ENCODE results near the gene C17orf58. TPM values are rescaled to one million over a fixed set of nuclear protein-coding genes. Genes with fewer than 3 reads are reported as not detected.

The C17orf58 gene
- total and polyA plus RNA-seq, 2 of the 8 experiments (the other 6 are each of a cell fraction or from before 2014, with no cell fraction given): 22.6 to 24.1 TPM

GRCh38 chr17:67994817-67995569, 1.3 kb downstream of the C17orf58 start:
- DNase-seq (ENCODE audit: low read depth in 1 of 2, low spot score in 2 of 2) (no peak), FAIRE-seq (no peak)
- H2AK5ac ChIP-seq (ENCODE audit: low read depth, low read length): no peak overlapping the region
- no peak overlapping the region for H4K91ac ChIP-seq (replicated peaks; ENCODE audit: insufficient read length, low read length)
- H2BK5ac ChIP-seq (ENCODE audit: low read depth, low read length): no peak overlapping the region
- H2BK20ac ChIP-seq (ENCODE audit: low read length): no peak overlapping the region
- no peaks in the 10 kb centered on the region for H3K9me3 ChIP-seq (ENCODE audit: insufficient read depth in 2 of 2, low read depth in 1 of 2, low read length in 1 of 2)
- H3K23ac ChIP-seq (ENCODE audit: insufficient read length): no peak overlapping the region
- no peak overlapping the region for H2BK15ac ChIP-seq (ENCODE audit: low read length)
- peaks cover 0 to 13% (median 7%) of the 10 kb centered on the region in 4 experiments; a peak in 4 of 7 replicates for H3K4me1 ChIP-seq (replicated peaks in 1 of 4; ENCODE audit: control insufficient read depth in 3 of 4, insufficient read depth in 4 of 4, low read length in 3 of 4)
- no peaks in the 10 kb centered on the region for H3K36me3 ChIP-seq (ENCODE audit: control insufficient read depth in 2 of 4, insufficient read depth in 4 of 4, low read length in 3 of 4)
- no peak overlapping the region for H3K14ac ChIP-seq (ENCODE audit: insufficient read length)
- H3K4me2 ChIP-seq (ENCODE audit: insufficient read depth in 1 of 2, low read depth in 2 of 2, low read length in 2 of 2): peak overlapping the region; percentile 76 to 79
- no peaks in the 10 kb centered on the region for H3K79me2 ChIP-seq (ENCODE audit: control insufficient read depth in 1 of 2, insufficient read depth in 2 of 2, low read length in 2 of 2)
- TF ChIP-seq FOSL1 (IDR thresholded peaks at IDR 0.05; ENCODE audit: insufficient read depth, low read depth, low read length) (no peak), HDAC2 (IDR thresholded peaks at IDR 0.05; ENCODE audit: borderline replicate concordance in 1 of 2, low read depth in 2 of 2, low read length in 2 of 2) (no peak), TEAD4 (IDR thresholded peaks at IDR 0.05; ENCODE audit: low read depth, low read length) (no peak), GTF2F1 (IDR thresholded peaks at IDR 0.05; ENCODE audit: borderline replicate concordance, low read depth, low read length) (no peak), CREB1 (IDR thresholded peaks at IDR 0.05) (no peak), RFX5 (IDR thresholded peaks at IDR 0.05; ENCODE audit: borderline replicate concordance, low read depth, low read length) (no peak), SAP30 (IDR thresholded peaks at IDR 0.05; ENCODE audit: insufficient read depth, insufficient replicate concordance, low read length) (no peak), BCL11A (IDR thresholded peaks at IDR 0.05; ENCODE audit: low read depth in 2 of 2, low read length in 2 of 2) (no peak), RAD21 (IDR thresholded peaks at IDR 0.05 in 1 of 2, conservative IDR thresholded peaks at IDR 0.05 in 1 of 2; ENCODE audit: low read depth in 2 of 2, low read length in 2 of 2) (no peak), SRF (IDR thresholded peaks at IDR 0.05; ENCODE audit: low read depth, low read length) (no peak), SP2 (IDR thresholded peaks at IDR 0.05; ENCODE audit: low read length) (no peak)
- peaks cover 0 to 21% (median 10%) of the 10 kb centered on the region in 4 experiments; a peak in 6 of 7 replicates for H3K27me3 ChIP-seq (replicated peaks in 1 of 4; ENCODE audit: control insufficient read depth in 3 of 4, extremely low read depth in 1 of 4, insufficient read depth in 3 of 4, low read length in 3 of 4)
- H3K18ac ChIP-seq (ENCODE audit: extremely low read depth, low read length): no peak overlapping the region
- H3K56ac ChIP-seq (replicated peaks; ENCODE audit: insufficient read length, low read depth, low read length): no peak overlapping the region
- H2BK120ac ChIP-seq (replicated peaks; ENCODE audit: low read depth, low read length): no peak overlapping the region
- no peak overlapping the region for H4K5ac ChIP-seq (ENCODE audit: insufficient read length, low read depth, low read length)
- peak overlapping the region; percentile 44 to 97 (median 60) for H3K4me3 ChIP-seq (ENCODE audit: extremely low read depth in 1 of 4, insufficient read depth in 2 of 4, low read depth in 3 of 4, low read length in 4 of 4)
- ChIA-PET CTCF (ENCODE audit: partially characterized antibody) (interaction anchor here (1.0 to 2.8 kb wide), 9 partner anchors 10 to 35 kb away, joined by 3 to 13 read pairs (median 4); no protein-coding TSS in a partner anchor), POLR2A (ENCODE audit: partially characterized antibody) (interaction anchor here (0.6 to 1.9 kb wide), 7 partner anchors 9 to 47 kb away, joined by 3 to 8 read pairs (median 4); partner anchors contain the start of gene KPNA2)
- H4K20me1 ChIP-seq (replicated peaks in 1 of 2; ENCODE audit: control insufficient read depth in 1 of 2, insufficient read depth in 2 of 2, low read length in 2 of 2): no peaks in the 10 kb centered on the region
- H3K9ac ChIP-seq (replicated peaks in 1 of 4; ENCODE audit: extremely low read depth in 1 of 4, low read depth in 3 of 4, low read length in 3 of 4): no peak overlapping the region
- H3K79me1 ChIP-seq (ENCODE audit: low read depth, low read length): no peaks in the 10 kb centered on the region
- H4K8ac ChIP-seq (ENCODE audit: extremely low read depth, insufficient read depth, low read length): no peak overlapping the region
- H3K23me2 ChIP-seq (ENCODE audit: low read depth, low read length): peaks cover 9% of the 10 kb centered on the region; the same call in 1 of the 2 replicates
- 37% methylated on average over 9 of the region's 9 CpGs; no CpG with 5 or more reads in 1 of the 2 experiments for WGBS, 2 experiments (ENCODE audit: extremely low coverage in 1 of 2, insufficient coverage in 1 of 2, insufficient read length in 1 of 2, insufficient replicate concordance in 2 of 2, low coverage in 1 of 2, low lambda C conversion rate in 2 of 2, missing lambda C conversion rate in 1 of 2)
- H2AFZ ChIP-seq (ENCODE audit: low read length): no peak overlapping the region
- no peak overlapping the region for H2BK12ac ChIP-seq (ENCODE audit: low read depth, low read length)
- H3K27ac ChIP-seq (ENCODE audit: low read depth, low read length): no peak overlapping the region
- no peak overlapping the region for H3K4ac ChIP-seq (replicated peaks; ENCODE audit: insufficient read length, low read depth, low read length)

Data from H1 (cell line).